K562 (cell line): ENCODE results near the gene AGPAT4. TPM values are rescaled to one million over a fixed set of nuclear protein-coding genes. Genes with fewer than 3 reads are reported as not detected.

ENCODE experiments used
- BHLHE40 ChIP-seq: IDR thresholded peaks from 2 replicates; pipeline ENCODE4 v1.6.1; 2011; ENCODE audit warnings: low read length, improper control_type of control experiment
- CBFB ChIP-seq: sonication (generic); formaldehyde crosslinking; IDR thresholded peaks from 2 replicates; pipeline ENCODE4 v1.4.0; 2020; ENCODE audit warnings: mild to moderate bottlenecking, missing genetic modification reagents
- CREM ChIP-seq: IDR thresholded peaks from 2 replicates; pipeline ENCODE4 v1.6.1; 2014; ENCODE audit warnings: antibody characterized with exemption, low read depth
- DEAF1 ChIP-seq: fragments of 450-650 bp; formaldehyde crosslinking; IDR thresholded peaks from 2 replicates; pipeline ENCODE4 v1.4.0; 2020; ENCODE audit warnings: mild to moderate bottlenecking, moderate library complexity
- FOXM1 ChIP-seq, 2 experiments: fragments of 450-650 bp in 1 of 2; sonication (generic) in 1 of 2; formaldehyde crosslinking in 1 of 2; IDR thresholded peaks; 2 replicates each; pipeline versions ENCODE4 v1.6.1 to v1.9.0; 2017 to 2022; ENCODE audit warnings: low read depth in 2 of 2, mild to moderate bottlenecking in 2 of 2, missing genetic modification reagents in 1 of 2, moderate library complexity in 1 of 2
- HDAC1 ChIP-seq, 2 experiments: fragments of 450-650 bp; IDR thresholded peaks; 2 replicates each; pipeline ENCODE4 v1.6.1; 2016 to 2017; ENCODE audit warnings: inconsistent platforms in 1 of 2, mild to moderate bottlenecking in 1 of 2, moderate library complexity in 1 of 2
- KHSRP ChIP-seq: fragments of 450-650 bp; IDR thresholded peaks from 2 replicates; pipeline ENCODE4 v1.6.1; 2017
- MEF2A ChIP-seq: IDR thresholded peaks from 2 replicates; pipeline ENCODE4 v1.6.1; 2011; ENCODE audit warnings: low read depth, mild to moderate bottlenecking, low read length, moderate library complexity; ENCODE audit not compliant: control insufficient read depth
- MYBL2 ChIP-seq, 2 experiments: fragments of 450-650 bp in 1 of 2; sonication (generic) in 1 of 2; formaldehyde crosslinking in 1 of 2; IDR thresholded peaks; 2 replicates each; pipeline versions ENCODE4 v1.6.1 to v1.8.1; 2017 to 2022; ENCODE audit warnings: borderline replicate concordance in 1 of 2, inconsistent platforms in 1 of 2, low read depth in 1 of 2, mild to moderate bottlenecking in 1 of 2, missing genetic modification reagents in 1 of 2, moderate library complexity in 1 of 2
- NCOA4 ChIP-seq: fragments of 450-650 bp; IDR thresholded peaks from 2 replicates; pipeline ENCODE4 v1.6.1; 2018; ENCODE audit warnings: mild to moderate bottlenecking; ENCODE audit not compliant: partially characterized antibody
- NELFE ChIP-seq: IDR thresholded peaks from 2 replicates; pipeline ENCODE4 v1.6.1; 2011; ENCODE audit warnings: mild to moderate bottlenecking; ENCODE audit not compliant: insufficient read depth, insufficient read length
- NR0B1 ChIP-seq: fragments of 450-650 bp; IDR thresholded peaks from one replicate; pipeline ENCODE4 v1.6.1; 2018; ENCODE audit warnings: mild to moderate bottlenecking, moderate library complexity; ENCODE audit not compliant: partially characterized antibody
- RFX7 ChIP-seq: fragments of 250-450 bp; sonication (Bioruptor Pico); IDR thresholded peaks from 2 replicates; pipeline ENCODE4 v1.5.1; 2021; ENCODE audit warnings: mild to moderate bottlenecking
- RNF2 ChIP-seq: sonication (generic); IDR thresholded peaks from 2 replicates; pipeline ENCODE4 v1.6.1; 2016
- SREBF1 ChIP-seq: fragments of 150-350 bp; IDR thresholded peaks from 2 replicates; pipeline ENCODE4 v1.6.1; 2014; ENCODE audit warnings: antibody characterized with exemption, low read depth, low read length, borderline replicate concordance
- SUPT5H ChIP-seq: fragments of 450-650 bp; IDR thresholded peaks from 2 replicates; pipeline ENCODE4 v1.6.1; 2016
- TCF3 ChIP-seq: sonication (generic); formaldehyde crosslinking; IDR thresholded peaks from 2 replicates; pipeline ENCODE4 v1.4.0; 2020; ENCODE audit warnings: mild to moderate bottlenecking, missing genetic modification reagents
- TRIM25 ChIP-seq: fragments of 450-650 bp; IDR thresholded peaks from 2 replicates; pipeline ENCODE4 v1.7.0; 2016; ENCODE audit warnings: borderline replicate concordance
- WHSC1 ChIP-seq: IDR thresholded peaks from one replicate; pipeline ENCODE4 v1.6.1; 2012; ENCODE audit warnings: low read length, control low read depth, inconsistent platforms
- ZBTB33 ChIP-seq: sonication (generic); formaldehyde crosslinking; IDR thresholded peaks from 2 replicates; pipeline ENCODE4 v1.8.1; 2023; ENCODE audit warnings: mild to moderate bottlenecking, missing genetic modification reagents
- ZNF23 ChIP-seq: fragments of 250-450 bp; sonication (Bioruptor Pico); IDR thresholded peaks from 2 replicates; pipeline ENCODE4 v1.4.0; 2020; ENCODE audit warnings: mild to moderate bottlenecking
- ZNF354B ChIP-seq: fragments of 250-450 bp; sonication (Bioruptor Pico); IDR thresholded peaks from 2 replicates; pipeline ENCODE4 v1.4.0; 2020
- polyA plus RNA-seq, 8 experiments: library from polyadenylated mRNA; depleted of rRNA in 4 of 8; stranded (reverse) in 5 of 8; unstranded in 3 of 8; fragments of >200 nt; fragmentation: Nextera tagmentation in 2 of 8; fragmentation: Illumina TruSeq in 1 of 8; extraction: Ambion mirVana in 2 of 8; extraction: Trizol in 1 of 8; gene quantifications; 2 replicates each; pipeline versions ENCODE4 v1.2.1 to v1.2.3, GENCODE V29; 2011 to 2014; ENCODE audit warnings: inconsistent platforms in 1 of 8, missing spikeins in 1 of 8
- total RNA-seq, 7 experiments: library from RNA; depleted of rRNA in 6 of 7; stranded (reverse); fragments of >200 nt in 6 of 7; fragmentation: Illumina TruSeq in 2 of 7; extraction: Trizol in 2 of 7; gene quantifications; 2 replicates each; pipeline versions ENCODE4 v1.2.1 to v1.2.3, GENCODE V29; 2011 to 2021; ENCODE audit warnings: low replicate concordance in 1 of 7

AGPAT4 gene
- total and polyA plus RNA-seq, 9 of the 15 experiments (the other 6 are each of a cell fraction or from before 2014, with no cell fraction given): 2.2 to 15.0 (median 5.7) TPM

GRCh38 chr6:161254464-161255253, 19.2 kb downstream of the AGPAT4 start (continued):
- TF ChIP-seq ZBTB33 (CRISPR knock-in tag): no peak; the same call in 1 of the 2 replicates
- no peak for TF ChIP-seq DEAF1 (CRISPR knock-in tag)
- TF ChIP-seq TRIM25: no peak
- peak; percentile 85; the same call in 1 of the 2 replicates for TF ChIP-seq CBFB (CRISPR knock-in tag)
- no peak for TF ChIP-seq NELFE
- TF ChIP-seq KHSRP: peak; percentile 89
- TF ChIP-seq RFX7 (CRISPR knock-in tag): no peak
- TF ChIP-seq WHSC1: no peak
- no peak for TF ChIP-seq SUPT5H
- TF ChIP-seq TCF3 (CRISPR knock-in tag): peak; percentile 100
- no peak for TF ChIP-seq ZNF354B
- no peak for TF ChIP-seq MYBL2 (IDR thresholded peaks at IDR 0.05; ENCODE audit: low read depth)
- TF ChIP-seq MYBL2 (CRISPR knock-in tag; IDR thresholded peaks at IDR 0.05; ENCODE audit: borderline replicate concordance): no peak
- no peak for TF ChIP-seq NR0B1
- peak; percentile 93 for TF ChIP-seq CREM
- TF ChIP-seq ZNF23 (CRISPR knock-in tag): no peak
- peak; percentile 71 for TF ChIP-seq BHLHE40
- peak; percentile 81 for TF ChIP-seq MEF2A
- peak; percentile 43 to 90; a peak in 3 of 4 replicates for TF ChIP-seq HDAC1 (IDR thresholded peaks at IDR 0.05)
- peak; percentile 98 for TF ChIP-seq FOXM1 (IDR thresholded peaks at IDR 0.05; ENCODE audit: low read depth)
- TF ChIP-seq FOXM1 (CRISPR knock-in tag; IDR thresholded peaks at IDR 0.05; ENCODE audit: low read depth): no peak
- peak; percentile 82 for TF ChIP-seq NCOA4
- peak; percentile 93; the same call in 1 of the 2 replicates for TF ChIP-seq RNF2
- no peak for TF ChIP-seq SREBF1
